Superior temporal gyrus (tissue), 1 donor: ENCODE data around the gene TM7SF2.
"Not testable (repeated sequence)": the region's sequence is repeated elsewhere in the genome, so short reads cannot be mapped to it uniquely, and the experiment has no call there.

Experiments used
- DNase-seq: peaks from one replicate; pipeline ENCODE4 v3.0.0-alpha.2; 2016; ENCODE audit errors: extremely low spot score

The TM7SF2 gene

GRCh38 chr11:65129649-65130441, 18.2 kb downstream of the TM7SF2 start:
- DNase-seq = no peak

GRCh38 chr11:65130631-65131416, 19.2 kb downstream of the TM7SF2 start:
- no peak for DNase-seq

- DNase-seq = no peak
These were observed 19.7 kb downstream of the TM7SF2 start for GRCh38 chr11:65131417-65131776.

- DNase-seq = no peak
These were observed 20.2 kb downstream of the TM7SF2 start for GRCh38 chr11:65131895-65132237.

GRCh38 chr11:65132238-65132987, 20.7 kb downstream of the TM7SF2 start:
- DNase-seq = no peak

GRCh38 chr11:65132988-65133700, 21.5 kb downstream of the TM7SF2 start:
- no peak for DNase-seq

- no peak for DNase-seq
These were observed 22.1 kb downstream of the TM7SF2 start for GRCh38 chr11:65133724-65134123.

- DNase-seq = peak; percentile 93
These were observed 22.7 kb downstream of the TM7SF2 start, which contains the start of gene SYVN1 for GRCh38 chr11:65134240-65134951. Gene SYVN1 (minus strand): TSS chr11:65134519. CDS start chr11:65133601, 918 bp downstream.

- peak; percentile 94 for DNase-seq
These were observed 23.4 kb downstream of the TM7SF2 start for GRCh38 chr11:65134952-65135632.

GRCh38 chr11:65135633-65136145, 24.0 kb downstream of the TM7SF2 start:
- DNase-seq = no peak

GRCh38 chr11:65136515-65137096, 24.9 kb downstream of the TM7SF2 start:
- DNase-seq = no peak

GRCh38 chr11:65141896-65142494, 30.3 kb downstream of the TM7SF2 start:
- DNase-seq = no peak

GRCh38 chr11:65147352-65148075, 35.8 kb downstream of the TM7SF2 start:
- no peak for DNase-seq

GRCh38 chr11:65148657-65149056, 37.0 kb downstream of the TM7SF2 start:
- no peak for DNase-seq

GRCh38 chr11:65150131-65150508, 38.4 kb downstream of the TM7SF2 start:
- not testable (repeated sequence) for DNase-seq

GRCh38 chr11:65150509-65151299, 39.0 kb downstream of the TM7SF2 start:
- DNase-seq = peak; percentile 16

- DNase-seq = no peak
These were observed 39.7 kb downstream of the TM7SF2 start for GRCh38 chr11:65151331-65151899.

GRCh38 chr11:65152122-65152521, 40.5 kb downstream of the TM7SF2 start:
- no peak for DNase-seq
